Measurements from ENCODE around the gene SLC7A14. TPM values are rescaled to one million over a fixed set of nuclear protein-coding genes. Genes with fewer than 3 reads are reported as not detected.

SLC7A14 gene
- total RNA-seq, 1 experiment from 2014 or later: not detected

- no peak for TF ChIP-seq REST (IDR thresholded peaks at IDR 0.05; ENCODE audit: low read depth)
- no peak for TF ChIP-seq CEBPB (IDR thresholded peaks at IDR 0.05; ENCODE audit: low read depth)
- TF ChIP-seq ZNF274 (IDR thresholded peaks at IDR 0.05; ENCODE audit: low read depth, low read length): no peak
- no peak for TF ChIP-seq RAD21 (IDR thresholded peaks at IDR 0.05; ENCODE audit: low read depth)
- no peak for TF ChIP-seq ZFX (IDR thresholded peaks at IDR 0.05)
- TF ChIP-seq EGR1 (IDR thresholded peaks at IDR 0.05; ENCODE audit: low read depth): no peak
- TF ChIP-seq, protein P1, sequence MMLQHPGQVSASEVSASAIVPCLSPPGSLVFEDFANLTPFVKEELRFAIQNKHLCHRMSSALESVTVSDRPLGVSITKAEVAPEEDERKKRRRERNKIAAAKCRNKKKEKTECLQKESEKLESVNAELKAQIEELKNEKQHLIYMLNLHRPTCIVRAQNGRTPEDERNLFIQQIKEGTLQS (IDR thresholded peaks at IDR 0.05): no peak
- TF ChIP-seq EZH2 (IDR thresholded peaks at IDR 0.05): no peak
- no peak for TF ChIP-seq POLR2A (IDR thresholded peaks at IDR 0.05; ENCODE audit: borderline replicate concordance, extremely low read depth, insufficient read depth, insufficient read length)
Observed at GRCh38 chr3:170418422-170419398, 167.2 kb downstream of the SLC7A14 start, which contains the start of gene CLDN11 (continued).

DNA sequence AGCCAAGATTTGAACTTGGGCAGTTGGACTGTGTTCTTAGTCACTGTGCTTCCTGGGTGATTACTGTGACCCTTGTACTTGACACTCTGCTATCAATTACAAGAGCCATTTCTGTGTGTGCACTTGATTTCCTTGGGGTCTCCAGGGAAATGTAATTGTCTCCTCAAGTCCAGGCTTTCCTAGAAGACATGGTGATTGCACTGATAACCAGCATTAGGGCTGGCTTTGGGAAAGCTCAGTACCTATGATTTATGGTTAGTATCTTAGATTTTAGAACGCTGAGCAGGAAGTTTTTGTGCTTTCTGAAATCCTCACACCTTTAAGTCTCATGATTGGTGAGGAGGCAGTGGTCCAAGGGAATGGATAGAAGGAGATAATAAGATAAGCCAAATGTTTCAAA, 168.8 kb downstream of the SLC7A14 start:
- intact Hi-C loops (cut with micrococcal nuclease): loop anchor here (10.0 kb wide), 1 partner anchor 552 kb away; the partner anchor contains the start of gene LRRC31
- TF ChIP-seq EGR1 (IDR thresholded peaks at IDR 0.05; ENCODE audit: low read depth) (no peak), EZH2phosphoT487 (IDR thresholded peaks at IDR 0.05; ENCODE audit: borderline replicate concordance) (no peak), SRF (IDR thresholded peaks at IDR 0.05; ENCODE audit: low read depth) (no peak), FOSL1 (IDR thresholded peaks at IDR 0.05; ENCODE audit: low read depth) (no peak), RAD21 (IDR thresholded peaks at IDR 0.05; ENCODE audit: low read depth) (no peak), REST (IDR thresholded peaks at IDR 0.05; ENCODE audit: low read depth) (no peak), CEBPB (IDR thresholded peaks at IDR 0.05; ENCODE audit: low read depth) (no peak), ZNF274 (IDR thresholded peaks at IDR 0.05; ENCODE audit: low read depth, low read length) (no peak)
- TF ChIP-seq, protein P1 (IDR thresholded peaks at IDR 0.05): no peak

More for the DNA sequence above, 168.8 kb downstream of the SLC7A14 start:
- H3K9me3 ChIP-seq (ENCODE audit: control insufficient read depth in 1 of 2, insufficient read depth in 1 of 2, low read depth in 1 of 2, low read length in 2 of 2): no peaks in the 10 kb centered on the region
- ChIA-PET CTCF (interaction anchor here (1.4 kb wide), 1 partner anchor 394 kb away, joined by 4 read pairs; no protein-coding TSS in a partner anchor), POLR2A (no interaction called here), RAD21 (ENCODE audit: low non-redundant PET in 1 of 2, low total read pairs in 2 of 2, uncharacterized antibody in 2 of 2, unreplicated experiment in 2 of 2) (no interaction called here)
- no peak for ATAC-seq
- BruUV-seq (replicated peaks): no TSS peak
- no peak overlapping the region for H3K27ac ChIP-seq (ENCODE audit: low read depth, low read length)
- H4K20me1 ChIP-seq (ENCODE audit: insufficient read depth): no peaks in the 10 kb centered on the region
- H3K79me2 ChIP-seq (ENCODE audit: insufficient read depth, low read length): no peaks in the 10 kb centered on the region
- no peak overlapping the region for H3K4me2 ChIP-seq (ENCODE audit: low read length)
- H3K9me2 ChIP-seq (ENCODE audit: insufficient read depth): no peaks in the 10 kb centered on the region
- H2AFZ ChIP-seq (ENCODE audit: low read depth, low read length, poor library complexity, severe bottlenecking): no peak overlapping the region
- no peaks in the 10 kb centered on the region for H3K36me3 ChIP-seq (ENCODE audit: control insufficient read depth in 1 of 2, insufficient read depth in 2 of 2, low read length in 2 of 2)
- H3K4me3 ChIP-seq (replicated peaks in 1 of 2; ENCODE audit: low read depth in 1 of 2, low read length in 2 of 2): no peak overlapping the region
- H3K9ac ChIP-seq (ENCODE audit: low read length): no peak overlapping the region
- DNase-seq (ENCODE audit: low read depth, low spot score): no peak
- no peaks in the 10 kb centered on the region for H3K4me1 ChIP-seq (ENCODE audit: control insufficient read depth in 1 of 2, insufficient read depth in 2 of 2, low read length in 2 of 2)
- no peaks in the 10 kb centered on the region for H3K27me3 ChIP-seq (ENCODE audit: insufficient read depth, low read length)
